SH-SY5Y (cell line): Measurements from ENCODE around the gene PLEKHH3.

Source experiments
- GATA2 ChIP-seq: IDR thresholded peaks from 2 replicates; pipeline ENCODE4 v1.6.1; 2011; ENCODE audit warnings: mild to moderate bottlenecking, low read depth, low read length
- GATA3 ChIP-seq: IDR thresholded peaks from 2 replicates; pipeline ENCODE4 v1.6.1; 2011; ENCODE audit warnings: low read depth, mild to moderate bottlenecking, low read length, moderate library complexity

The PLEKHH3 gene

GRCh38 chr17:42676424-42677011, at the start of gene PLEKHH3:
PLEKHH3 (minus strand) TSS chr17:42676994; CDS start chr17:42676563, 431 bp downstream.
- TF ChIP-seq GATA2 (no peak), GATA3 (no peak)

- TF ChIP-seq GATA2, result no peak
- TF ChIP-seq GATA3, result no peak
Measured at GRCh38 chr17:42725143-42725542, 48.3 kb upstream of the PLEKHH3 start.

- TF ChIP-seq GATA2 (no peak), GATA3 (no peak)
Measured at GRCh38 chr17:42723636-42724035, 46.8 kb upstream of the PLEKHH3 start.

DNA sequence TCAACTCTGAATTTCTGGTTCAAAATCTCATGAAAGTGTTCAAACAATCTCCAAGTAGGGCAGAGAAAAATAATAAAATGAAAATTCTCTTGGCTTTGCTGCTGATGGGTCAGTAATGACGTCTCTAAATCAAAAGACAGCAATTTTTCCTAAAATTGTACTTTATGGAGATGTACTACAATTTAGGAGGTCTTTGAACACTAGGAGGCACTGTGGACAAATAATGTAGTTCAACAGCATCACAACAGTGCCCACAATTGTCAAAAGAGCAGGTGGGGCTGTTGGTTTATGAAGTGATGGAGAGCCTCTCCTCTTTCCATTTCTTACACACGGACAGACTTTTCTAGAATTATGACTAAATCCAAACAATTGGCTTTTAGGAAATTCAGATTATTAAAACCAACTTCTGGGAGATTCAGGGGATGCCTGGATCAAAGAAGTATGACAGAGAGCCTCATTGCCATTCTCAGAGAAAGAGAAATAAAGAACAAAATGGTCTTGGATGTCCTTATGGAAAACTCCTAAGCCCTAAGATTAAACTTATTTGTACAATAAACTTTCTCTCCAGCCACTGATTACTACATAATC, 44.3 kb upstream of the PLEKHH3 start:
- TF ChIP-seq GATA2 (no peak), GATA3 (no peak)

DNA sequence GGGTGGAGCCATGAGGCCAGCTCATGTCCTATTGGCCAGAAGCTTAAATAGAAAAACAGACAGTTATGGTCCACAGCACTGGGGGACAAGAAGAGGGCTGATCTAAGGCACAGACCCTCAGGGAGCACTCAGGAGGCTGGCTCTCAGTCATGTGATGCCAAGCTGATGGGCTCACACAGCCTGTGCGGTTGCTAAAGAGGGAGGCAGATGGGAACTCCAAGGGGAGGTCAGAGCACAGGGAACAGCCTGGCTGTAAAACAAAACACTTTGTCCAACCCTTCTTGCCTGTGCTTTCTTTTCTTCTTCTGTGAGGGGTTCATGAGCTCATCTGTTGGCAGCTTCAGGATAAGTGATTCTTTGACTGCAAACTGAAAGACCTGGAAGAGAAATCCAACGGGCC, 32.8 kb upstream of the PLEKHH3 start:
- TF ChIP-seq GATA2, result no peak
- TF ChIP-seq GATA3, result no peak

DNA sequence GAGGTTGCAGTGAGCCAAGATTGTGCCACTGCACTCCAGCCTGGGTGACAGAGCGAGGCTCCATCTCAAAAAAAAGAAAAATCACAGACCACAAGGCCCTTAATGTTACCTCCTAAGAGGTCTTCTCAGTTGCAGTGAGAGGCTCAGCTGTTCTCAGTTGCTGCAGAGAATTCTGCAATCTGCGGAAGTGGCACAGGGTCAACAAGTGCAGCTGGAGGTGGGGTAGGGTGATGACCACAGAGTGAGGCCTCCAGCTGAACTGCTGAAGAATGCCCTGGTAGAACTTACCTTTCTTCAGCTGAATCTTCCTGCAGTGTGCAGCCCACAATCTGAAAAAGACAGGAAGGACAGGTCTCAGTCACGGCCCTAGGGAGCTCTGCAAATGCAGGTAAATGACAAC, 31.8 kb upstream of the PLEKHH3 start:
- no peak for TF ChIP-seq GATA2
- TF ChIP-seq GATA3, result no peak

- TF ChIP-seq GATA2 (no peak), GATA3 (no peak)
Measured at GRCh38 chr17:42706732-42707131, 29.9 kb upstream of the PLEKHH3 start.

DNA sequence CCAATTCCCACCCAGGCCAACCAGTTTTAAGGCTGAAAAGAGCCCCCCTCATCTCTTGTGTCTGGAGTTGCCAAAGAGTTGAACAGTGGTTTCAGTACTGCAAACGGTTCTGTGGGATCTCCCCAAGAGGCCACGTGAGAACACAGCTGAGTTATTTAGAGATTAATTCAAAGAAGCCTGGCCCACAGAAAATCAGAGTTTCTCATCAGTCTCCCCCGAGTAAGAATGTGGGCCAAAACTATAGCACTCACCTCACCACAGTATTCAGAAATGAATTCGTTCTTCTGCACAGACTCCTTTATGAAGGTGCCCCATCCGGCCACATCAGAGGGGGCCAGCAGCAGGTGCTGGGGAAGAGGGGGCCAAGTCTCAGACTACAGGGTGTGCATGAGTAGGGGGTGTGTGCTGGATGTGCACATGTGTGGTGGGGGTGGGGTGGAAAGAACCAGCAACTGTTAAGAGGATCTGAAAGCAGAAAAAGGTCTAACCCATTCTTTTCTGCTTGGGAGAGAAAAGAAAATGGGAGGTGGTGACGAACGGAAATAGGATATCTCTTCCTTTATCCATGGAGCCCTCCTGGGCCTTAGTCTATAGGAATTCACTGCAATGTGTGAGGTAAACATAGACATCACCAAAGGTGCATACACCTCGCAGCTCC, 28.2 kb upstream of the PLEKHH3 start:
- TF ChIP-seq GATA2, result no peak
- TF ChIP-seq GATA3, result no peak

DNA sequence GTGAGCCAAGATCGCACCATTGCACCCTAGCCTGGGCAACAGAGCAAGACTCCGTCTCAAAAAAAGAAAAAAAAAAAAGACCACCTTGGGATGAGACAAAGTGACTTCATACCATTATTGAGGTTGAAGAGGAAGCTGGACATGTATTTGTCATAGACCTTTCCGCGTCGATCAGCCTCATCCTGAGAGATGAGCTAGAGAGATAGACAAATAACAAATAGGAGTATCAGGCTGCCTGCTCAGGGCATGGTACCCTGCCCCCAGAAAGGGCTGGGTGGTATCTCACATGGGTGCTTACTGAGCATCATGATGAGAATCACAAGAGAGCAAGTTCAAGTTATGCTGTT, 27.7 kb upstream of the PLEKHH3 start:
- no peak for TF ChIP-seq GATA2
- no peak for TF ChIP-seq GATA3

DNA sequence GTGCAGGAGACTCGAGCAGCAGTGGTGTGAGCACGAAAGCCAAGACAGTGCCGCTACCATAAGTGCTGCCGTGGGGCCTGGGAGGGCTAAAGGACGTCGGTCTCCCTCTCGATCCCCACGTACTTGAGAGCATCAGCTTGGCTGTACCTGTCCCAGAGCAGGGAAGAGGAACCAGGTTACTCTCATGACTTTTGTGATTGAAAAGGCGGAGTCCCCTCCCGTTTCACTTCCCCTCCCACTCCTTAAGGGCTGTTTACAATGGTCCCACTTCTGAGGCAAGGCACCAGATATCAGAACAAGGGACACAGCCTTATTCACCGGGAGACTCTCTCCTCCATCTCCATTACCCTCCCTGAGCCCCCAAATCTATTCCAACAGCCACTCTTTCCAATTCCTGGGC, 25.7 kb upstream of the PLEKHH3 start:
- TF ChIP-seq GATA3 (no peak), GATA2 (no peak)

GRCh38 chr17:42700586-42701289, 23.9 kb upstream of the PLEKHH3 start:
- TF ChIP-seq GATA3, result no peak
- no peak for TF ChIP-seq GATA2

DNA sequence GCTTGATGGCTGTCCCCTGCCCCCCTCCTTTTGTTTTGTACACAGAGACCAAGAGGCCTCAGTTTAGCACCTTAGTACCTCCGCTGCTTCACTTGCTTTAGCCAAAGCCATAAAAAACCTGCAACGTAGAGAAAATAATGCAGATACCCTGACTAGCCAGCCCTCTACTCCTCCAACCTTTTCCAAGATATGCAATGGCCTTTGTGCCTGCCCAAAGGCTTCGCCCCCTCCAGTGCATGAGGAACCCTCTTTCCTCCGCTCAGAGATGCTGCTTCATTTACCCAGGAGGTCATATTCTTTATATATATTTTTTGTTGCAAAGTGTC, 22.6 kb upstream of the PLEKHH3 start:
- TF ChIP-seq GATA2, result no peak
- no peak for TF ChIP-seq GATA3

DNA sequence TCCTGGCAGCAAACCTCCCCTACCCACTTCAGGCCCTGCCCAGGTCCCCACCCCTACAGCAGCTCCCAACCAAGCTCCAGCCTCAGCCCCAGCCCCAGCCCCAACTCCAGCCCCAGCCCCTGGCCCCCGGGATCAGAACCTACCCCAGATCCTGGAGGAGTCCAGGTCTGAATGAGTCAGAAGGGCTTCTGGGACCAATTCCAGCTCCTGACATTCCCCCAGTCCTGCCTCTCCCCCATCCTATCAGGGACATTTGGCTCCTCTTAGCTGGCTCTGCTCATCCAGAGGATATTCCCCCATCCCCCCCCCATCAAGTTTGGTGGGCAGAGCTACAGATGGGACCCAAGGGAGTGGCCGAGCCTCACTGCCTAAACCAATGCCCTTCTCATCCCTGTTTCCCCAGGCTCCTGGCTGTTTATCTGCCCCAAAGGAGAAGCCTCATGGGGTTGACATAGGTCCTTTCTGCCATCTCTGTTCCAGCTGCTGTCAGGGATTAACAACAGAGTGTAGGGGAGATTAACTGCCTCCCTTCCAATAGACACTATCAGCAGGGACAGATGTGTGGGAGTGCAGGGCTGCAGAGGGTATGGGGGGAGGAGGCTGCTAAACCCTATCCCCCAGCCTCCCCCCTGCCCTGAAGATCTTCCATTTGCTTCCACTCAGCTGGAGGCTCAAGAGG, 22.1 kb upstream of the PLEKHH3 start:
- no peak for TF ChIP-seq GATA3
- TF ChIP-seq GATA2, result no peak

GRCh38 chr17:42697108-42697811, 20.5 kb upstream of the PLEKHH3 start:
- TF ChIP-seq GATA2 (no peak), GATA3 (no peak)

DNA sequence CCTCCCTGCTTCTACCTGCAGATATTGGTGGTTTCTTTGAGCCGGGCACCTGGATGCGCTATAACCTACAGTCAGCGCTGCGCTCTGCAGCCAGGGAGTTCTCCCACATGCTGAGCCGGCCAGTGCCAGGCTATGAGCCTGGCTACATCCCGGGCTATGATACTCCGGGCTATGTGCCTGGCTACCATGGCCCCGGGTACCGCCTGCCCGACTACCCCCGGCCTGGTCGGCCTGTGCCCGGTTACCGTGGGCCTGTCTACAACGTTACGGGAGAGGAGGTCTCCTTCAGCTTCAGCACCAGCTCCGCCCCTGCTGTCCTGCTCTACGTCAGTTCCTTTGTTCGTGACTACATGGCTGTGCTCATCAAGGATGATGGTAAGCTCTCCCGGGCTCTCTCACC, 18.7 kb upstream of the PLEKHH3 start:
- no peak for TF ChIP-seq GATA2
